Keratinocyte (primary cell): ENCODE results near the gene BEND3. TPM values are rescaled to one million over a fixed set of nuclear protein-coding genes. Genes with fewer than 3 reads are reported as not detected.
"Not testable (repeated sequence)": the region's sequence is repeated elsewhere in the genome, so short reads cannot be mapped to it uniquely, and the experiment has no call there.

Experiments used
- DNase-seq: peaks from one replicate; pipeline ENCODE4 v3.0.0-alpha.2; 2011; ENCODE audit warnings: low read depth, missing footprints, low spot score
- FAIRE-seq: peaks from 2 replicates; lab custom pipeline; 2011; peaks lifted over from hg19 to GRCh38; lab: Jason Lieb, UNC
- H2AFZ ChIP-seq: 2 replicates; pipeline ENCODE4 v1.6.0; 2012; ENCODE audit warnings: low read length, control low read depth, inconsistent platforms; ENCODE audit not compliant: control insufficient read depth
- H3K27ac ChIP-seq: 2 replicates; pipeline ENCODE4 v1.5.1; 2011; ENCODE audit warnings: low read length; ENCODE audit not compliant: control insufficient read depth, insufficient read depth
- H3K27me3 ChIP-seq: 3 replicates; pipeline ENCODE4 v1.6.0; 2011; ENCODE audit warnings: low read length; ENCODE audit not compliant: control insufficient read depth, insufficient read depth; ENCODE audit errors: extremely low read depth
- H3K36me3 ChIP-seq, 2 experiments: 2 replicates in 1 of 2; 3 replicates in 1 of 2; pipeline ENCODE4 v1.5.1; 2011; ENCODE audit warnings: low read length in 2 of 2, mild to moderate bottlenecking in 1 of 2; ENCODE audit not compliant: control insufficient read depth in 2 of 2, insufficient read depth in 2 of 2; ENCODE audit errors: extremely low read depth in 1 of 2
- H3K4me1 ChIP-seq: 3 replicates; pipeline ENCODE4 v1.5.1; 2011; ENCODE audit warnings: low read length; ENCODE audit not compliant: control insufficient read depth, insufficient read depth; ENCODE audit errors: extremely low read depth
- H3K4me2 ChIP-seq: 3 replicates; pipeline ENCODE4 v1.6.0; 2011; ENCODE audit warnings: low read depth, low read length; ENCODE audit not compliant: control insufficient read depth, insufficient read depth; ENCODE audit errors: extremely low read depth
- H3K4me3 ChIP-seq, 3 experiments: fragments of 200-600 bp in 1 of 3; sonication (generic) in 1 of 3; 2 replicates in 2 of 3; 3 replicates in 1 of 3; pipeline ENCODE4 v1.5.1; 2011 to 2016; ENCODE audit warnings: low read length in 3 of 3, mild to moderate bottlenecking in 3 of 3, control low read depth in 2 of 3, inconsistent platforms in 1 of 3, low read depth in 1 of 3, mixed read lengths in 1 of 3, mixed run types in 1 of 3, moderate library complexity in 1 of 3; ENCODE audit not compliant: control insufficient read depth in 2 of 3, insufficient read depth in 2 of 3; ENCODE audit errors: extremely low read depth in 1 of 3
- H3K79me2 ChIP-seq: 2 replicates; pipeline ENCODE4 v1.6.0; 2012; ENCODE audit warnings: low read length; ENCODE audit not compliant: control insufficient read depth, insufficient read depth
- H3K9ac ChIP-seq: 3 replicates; pipeline ENCODE4 v1.6.0; 2011; ENCODE audit warnings: low read length; ENCODE audit not compliant: control insufficient read depth, insufficient read depth; ENCODE audit errors: extremely low read depth
- H3K9me1 ChIP-seq: 3 replicates; pipeline ENCODE4 v1.6.0; 2011; ENCODE audit warnings: low read length; ENCODE audit not compliant: control insufficient read depth, insufficient read depth; ENCODE audit errors: extremely low read depth
- H3K9me3 ChIP-seq: 2 replicates; pipeline ENCODE4 v1.5.1; 2012; ENCODE audit warnings: low read depth, low read length; ENCODE audit not compliant: control insufficient read depth
- H4K20me1 ChIP-seq: 3 replicates; pipeline ENCODE4 v1.6.0; 2011; ENCODE audit warnings: low read length; ENCODE audit not compliant: control insufficient read depth, insufficient read depth; ENCODE audit errors: extremely low read depth
- CTCF ChIP-seq, 3 experiments: IDR thresholded peaks in 1 of 3; conservative IDR thresholded peaks in 1 of 3; optimal IDR thresholded peaks in 1 of 3; 2 replicates in 2 of 3; 3 replicates in 1 of 3; pipeline versions ENCODE3 to v1.5.1; 2011; ENCODE audit warnings: low read length in 3 of 3, mild to moderate bottlenecking in 3 of 3, moderate library complexity in 2 of 3, control low read depth in 1 of 3, inconsistent platforms in 1 of 3; ENCODE audit not compliant: insufficient read depth in 2 of 3; ENCODE audit errors: extremely low read depth in 1 of 3
- EZH2 ChIP-seq: IDR thresholded peaks from one replicate; pipeline ENCODE4 v1.6.1; 2012; ENCODE audit warnings: inconsistent platforms, mild to moderate bottlenecking, low read length, moderate library complexity
- dilution Hi-C: fragments of 300-500 bp; cut with MboI; formaldehyde crosslinking; loops from one replicate; pipeline ENCODE4 v1.7.0; 2020; ENCODE audit warnings: low sequenced_read_pairs; ENCODE audit not compliant: extremely low pct_ligation_motif_present
- polyA plus RNA-seq, 5 experiments: library from polyadenylated mRNA; depleted of rRNA in 3 of 5; stranded (reverse) in 3 of 5; stranded (forward) in 1 of 5; unstranded in 1 of 5; fragments of >200 nt; gene quantifications; 1 replicate in 1 of 5; 2 replicates in 3 of 5; 3 replicates in 1 of 5; pipeline versions ENCODE4 v1.2.1 to v1.2.3, GENCODE V29; 2011 to 2012; ENCODE audit warnings: missing spikeins in 2 of 5, low read depth in 1 of 5, low replicate concordance in 1 of 5

BEND3 gene
- polyA plus RNA-seq, 1 donor (not counting 4 experiments of a cell fraction or from before 2014, with no cell fraction given), result 2.1 TPM

GRCh38 chr6:107120404-107120803 is 5.1 kb upstream of the BEND3 start:
- Histone ChIP-seq H3K4me2 (no peak overlapping the region), H3K9ac (no peak overlapping the region), H3K9me1 (no peaks in the 10 kb centered on the region), H3K4me1 (peaks cover 16% of the 10 kb centered on the region), H3K27me3 (no peaks in the 10 kb centered on the region), H3K79me2 (no peaks in the 10 kb centered on the region), H2AFZ (no peak overlapping the region), H3K36me3 (no peaks in the 10 kb centered on the region), H3K4me3 (no peak overlapping the region), H3K27ac (no peak overlapping the region), H3K9me3 (no peaks in the 10 kb centered on the region), H4K20me1 (no peaks in the 10 kb centered on the region)
- TF ChIP-seq CTCF (optimal IDR thresholded peaks at IDR 0.05 in 1 of 3, IDR thresholded peaks at IDR 0.05 in 1 of 3, conservative IDR thresholded peaks at IDR 0.05 in 1 of 3; ENCODE audit: extremely low read depth in 1 of 3, insufficient read depth in 2 of 3, low read length in 3 of 3) (no peak), EZH2 (no peak)
- FAIRE-seq, result no peak
- dilution Hi-C loops, result no loop called here
- DNase-seq, result no peak

DNA sequence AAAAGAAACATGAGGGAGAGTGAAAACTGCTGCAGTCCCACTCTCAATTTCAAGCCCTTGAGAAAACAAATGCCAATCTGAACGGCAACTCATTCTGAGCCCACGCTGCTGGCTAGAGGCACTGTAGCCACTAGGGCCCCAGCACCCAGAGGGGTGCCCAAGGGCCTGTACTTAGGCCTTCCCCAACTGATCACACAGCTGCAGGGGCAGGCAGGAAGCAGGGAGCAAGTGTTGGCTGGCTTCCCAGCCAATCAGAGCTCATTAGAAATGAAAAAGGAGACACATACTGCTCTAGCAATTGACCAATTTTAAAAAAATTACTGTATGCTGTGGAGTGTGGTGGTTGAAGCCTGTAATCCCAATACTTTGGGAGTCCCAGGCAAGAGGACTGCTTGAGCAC is 3.7 kb upstream of the BEND3 start:
- H3K9me1 ChIP-seq, result no peaks in the 10 kb centered on the region
- H4K20me1 ChIP-seq, result no peaks in the 10 kb centered on the region
- no peak overlapping the region for H3K4me2 ChIP-seq
- no peaks in the 10 kb centered on the region for H3K9me3 ChIP-seq
- TF ChIP-seq EZH2 (no peak), CTCF (optimal IDR thresholded peaks at IDR 0.05 in 1 of 3, IDR thresholded peaks at IDR 0.05 in 1 of 3, conservative IDR thresholded peaks at IDR 0.05 in 1 of 3; ENCODE audit: extremely low read depth in 1 of 3, insufficient read depth in 2 of 3, low read length in 3 of 3) (no peak)
- peaks cover 17% of the 10 kb centered on the region for H3K4me1 ChIP-seq
- no peak overlapping the region for H3K9ac ChIP-seq
- no peak overlapping the region for H3K27ac ChIP-seq
- FAIRE-seq (no peak), DNase-seq (no peak)
- no peaks in the 10 kb centered on the region for H3K27me3 ChIP-seq
- dilution Hi-C loops, result no loop called here
- no peaks in the 10 kb centered on the region for H3K36me3 ChIP-seq
- H2AFZ ChIP-seq, result no peak overlapping the region
- H3K79me2 ChIP-seq, result no peaks in the 10 kb centered on the region
- H3K4me3 ChIP-seq, result no peak overlapping the region

DNA sequence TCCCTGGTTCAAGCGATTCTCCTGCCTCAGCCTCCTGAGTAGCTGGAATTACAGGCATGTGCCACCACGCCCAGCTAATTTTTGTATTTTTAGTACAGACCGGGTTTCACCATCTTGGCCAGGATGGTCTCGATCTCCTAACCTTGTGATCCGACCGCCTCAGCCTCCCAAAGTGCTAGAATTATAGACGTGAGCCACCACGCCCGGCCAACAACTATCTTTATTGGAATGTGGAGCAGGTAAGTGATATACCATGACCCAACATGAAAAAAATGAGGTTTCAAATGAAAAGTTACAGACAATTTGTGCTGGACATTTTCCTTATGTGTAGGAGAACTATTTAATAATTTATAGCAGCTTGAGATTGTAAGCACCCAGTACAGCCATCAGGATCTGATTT is 3.2 kb upstream of the BEND3 start:
- FAIRE-seq, H3K9me3 ChIP-seq, H4K20me1 ChIP-seq, dilution Hi-C loops, DNase-seq, H3K4me3 ChIP-seq, H3K27me3 ChIP-seq, H3K9ac ChIP-seq, H3K4me2 ChIP-seq, H3K36me3 ChIP-seq, H3K79me2 ChIP-seq, H3K9me1 ChIP-seq, H2AFZ ChIP-seq, H3K27ac ChIP-seq: not testable (repeated sequence)
- H3K4me1 ChIP-seq, result peaks cover 22% of the 10 kb centered on the region
